COR-L47 (cell line): Measurements from ENCODE around the gene KLK2.

Experiments used
- DNase-seq: peaks from one replicate; lab custom pipeline; 2025; lab: John Stamatoyannopoulos, UW

Gene KLK2

GRCh38 chr19:50873056-50873455 lies at the start of gene KLK2:
TSS of gene KLK2 (plus strand) at chr19:50873439. CDS start at chr19:50873474, 35 bp downstream.
- no peak for DNase-seq

- DNase-seq: no peak
Measured at GRCh38 chr19:50826492-50827240, 46.6 kb upstream of the KLK2 start.

- DNase-seq: no peak
Measured at GRCh38 chr19:50827476-50827875, 45.8 kb upstream of the KLK2 start.

- DNase-seq: no peak
Measured at GRCh38 chr19:50829801-50830200, 43.4 kb upstream of the KLK2 start.

- DNase-seq: no peak
Measured at GRCh38 chr19:50830266-50831025, 42.8 kb upstream of the KLK2 start.

- no peak for DNase-seq
Measured at GRCh38 chr19:50831026-50831396, 42.2 kb upstream of the KLK2 start.

GRCh38 chr19:50832666-50833065 lies 40.6 kb upstream of the KLK2 start:
- no peak for DNase-seq

- no peak for DNase-seq
Measured at GRCh38 chr19:50833117-50833801, 40.0 kb upstream of the KLK2 start, which contains the start of gene KLK15. TSS of gene KLK15 (minus strand) at chr19:50833574. CDS start at chr19:50831492, 2,082 bp downstream.

- no peak for DNase-seq
Measured at GRCh38 chr19:50833802-50834167, 39.5 kb upstream of the KLK2 start.

GRCh38 chr19:50835103-50835784 lies 38.0 kb upstream of the KLK2 start:
- no peak for DNase-seq

- DNase-seq: peak; percentile 70
Measured at GRCh38 chr19:50835785-50836542, 37.3 kb upstream of the KLK2 start.

GRCh38 chr19:50836543-50837195 lies 36.6 kb upstream of the KLK2 start:
- DNase-seq: no peak

- no peak for DNase-seq
Measured at GRCh38 chr19:50837300-50837699, 35.9 kb upstream of the KLK2 start.

GRCh38 chr19:50838239-50838638 lies 35.0 kb upstream of the KLK2 start:
- no peak for DNase-seq

GRCh38 chr19:50839712-50840655 lies 33.3 kb upstream of the KLK2 start:
- no peak for DNase-seq

- DNase-seq: no peak
Measured at GRCh38 chr19:50842130-50842529, 31.1 kb upstream of the KLK2 start.

GRCh38 chr19:50843205-50843604 lies 30.0 kb upstream of the KLK2 start:
- DNase-seq: no peak

- peak; percentile 73 for DNase-seq
Measured at GRCh38 chr19:50843701-50844221, 29.5 kb upstream of the KLK2 start.

- DNase-seq: peak; percentile 92
Measured at GRCh38 chr19:50844296-50844935, 28.8 kb upstream of the KLK2 start.
